IPS-15b (cell line): Measurements from ENCODE around the gene HOXC6.

Source experiments
- H3K27me3 ChIP-seq: one replicate; pipeline ENCODE4 v1.6.1; 2013; ENCODE audit warnings: low read length; ENCODE audit not compliant: control insufficient read depth, insufficient read depth
- H3K36me3 ChIP-seq: one replicate; pipeline ENCODE4 v1.6.1; 2013; ENCODE audit warnings: low read length; ENCODE audit not compliant: control insufficient read depth, insufficient read depth
- H3K4me1 ChIP-seq: one replicate; pipeline ENCODE4 v1.6.1; 2013; ENCODE audit warnings: mild to moderate bottlenecking, low read length; ENCODE audit not compliant: control insufficient read depth, insufficient read depth
- H3K4me3 ChIP-seq: one replicate; pipeline ENCODE4 v1.5.1; 2013; ENCODE audit warnings: low read depth, low read length
- H3K9ac ChIP-seq: one replicate; pipeline ENCODE4 v1.6.1; 2013; ENCODE audit warnings: low read depth, mild to moderate bottlenecking, low read length
- H3K9me3 ChIP-seq: one replicate; pipeline ENCODE4 v1.6.1; 2013; ENCODE audit warnings: mild to moderate bottlenecking, low read length; ENCODE audit not compliant: control insufficient read depth, insufficient read depth

HOXC6 gene

DNA sequence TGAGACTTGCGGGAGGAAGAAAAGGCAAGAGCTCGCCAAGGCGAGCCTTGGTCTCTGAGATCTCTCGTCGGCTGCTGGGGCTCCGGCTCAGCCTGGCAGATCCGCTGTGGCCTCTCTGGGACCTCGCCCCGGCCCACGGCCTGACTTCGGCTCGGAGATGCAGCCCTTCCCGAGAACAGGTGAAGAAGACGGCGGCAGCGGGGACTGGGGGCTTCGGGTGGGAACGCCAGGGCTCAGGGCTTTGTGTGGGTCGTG is 34.3 kb upstream of the HOXC6 start:
- Histone ChIP-seq H3K36me3 (no peaks in the 10 kb centered on the region), H3K9ac (no peak overlapping the region), H3K27me3 (peaks cover 100% of the 10 kb centered on the region), H3K4me1 (no peaks in the 10 kb centered on the region), H3K9me3 (no peaks in the 10 kb centered on the region), H3K4me3 (peak overlapping the region; percentile 5)

DNA sequence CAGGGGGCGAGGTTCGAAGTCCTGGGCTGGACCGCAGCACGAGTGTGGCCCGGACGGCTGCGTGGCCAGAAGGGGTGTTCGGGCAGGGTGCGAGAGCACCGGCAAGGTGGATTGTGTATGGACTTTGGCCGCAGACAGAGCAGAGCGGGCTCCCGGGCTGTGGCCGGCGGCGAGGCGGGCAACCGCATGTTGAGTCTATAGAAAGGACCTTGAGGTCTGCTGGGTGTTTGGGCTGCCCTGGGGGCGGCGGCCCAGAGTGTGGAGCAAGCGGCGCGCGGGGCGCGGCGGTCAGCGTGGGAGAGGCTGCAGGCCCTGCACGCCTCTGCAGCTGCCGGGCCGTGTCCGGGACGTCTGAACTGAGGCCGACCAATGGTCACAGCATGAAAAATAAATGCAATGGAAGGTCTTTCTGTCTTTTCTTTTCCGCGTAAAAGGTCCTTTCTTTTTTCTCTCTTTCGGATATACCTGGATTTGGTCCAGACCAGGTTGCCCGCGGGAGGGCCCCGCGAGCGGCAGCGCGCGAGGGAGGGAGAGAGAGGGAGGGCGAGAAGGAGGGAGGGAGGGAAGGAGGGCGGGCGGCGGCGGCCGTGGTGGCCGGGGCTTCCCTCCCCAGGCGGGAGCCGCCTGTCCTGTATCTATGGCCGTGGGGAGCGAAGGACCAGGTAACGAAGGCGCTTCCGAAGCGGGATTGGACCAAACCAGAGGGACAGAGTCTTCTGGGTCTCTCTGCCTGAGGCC is 33.8 kb upstream of the HOXC6 start:
- Histone ChIP-seq H3K9me3 (no peaks in the 10 kb centered on the region), H3K27me3 (peaks cover 100% of the 10 kb centered on the region), H3K9ac (no peak overlapping the region), H3K4me1 (no peaks in the 10 kb centered on the region), H3K36me3 (no peaks in the 10 kb centered on the region), H3K4me3 (no peak overlapping the region)

DNA sequence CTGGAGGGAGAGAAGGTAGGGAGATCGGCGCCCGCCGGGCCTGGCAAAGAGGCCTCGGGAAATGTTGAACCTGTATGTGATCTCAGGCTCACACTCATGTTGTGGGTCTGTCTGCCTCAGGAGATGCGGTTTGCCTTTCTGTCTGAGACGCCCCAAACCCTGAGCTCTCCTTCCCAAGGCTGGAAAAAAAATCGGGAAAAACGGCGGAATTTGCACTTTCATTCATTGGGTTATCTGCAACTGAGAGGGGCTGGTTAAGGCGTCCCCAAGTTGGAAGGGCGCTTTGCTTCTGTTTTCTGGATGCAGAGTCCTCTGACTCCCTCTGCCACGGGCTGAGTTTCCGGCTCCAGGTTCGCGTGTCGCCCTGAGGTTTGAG is 33.2 kb upstream of the HOXC6 start:
- Histone ChIP-seq H3K4me3 (peak overlapping the region; percentile 32), H3K27me3 (peaks cover 100% of the 10 kb centered on the region), H3K9ac (no peak overlapping the region), H3K36me3 (no peaks in the 10 kb centered on the region), H3K4me1 (no peaks in the 10 kb centered on the region), H3K9me3 (no peaks in the 10 kb centered on the region)

DNA sequence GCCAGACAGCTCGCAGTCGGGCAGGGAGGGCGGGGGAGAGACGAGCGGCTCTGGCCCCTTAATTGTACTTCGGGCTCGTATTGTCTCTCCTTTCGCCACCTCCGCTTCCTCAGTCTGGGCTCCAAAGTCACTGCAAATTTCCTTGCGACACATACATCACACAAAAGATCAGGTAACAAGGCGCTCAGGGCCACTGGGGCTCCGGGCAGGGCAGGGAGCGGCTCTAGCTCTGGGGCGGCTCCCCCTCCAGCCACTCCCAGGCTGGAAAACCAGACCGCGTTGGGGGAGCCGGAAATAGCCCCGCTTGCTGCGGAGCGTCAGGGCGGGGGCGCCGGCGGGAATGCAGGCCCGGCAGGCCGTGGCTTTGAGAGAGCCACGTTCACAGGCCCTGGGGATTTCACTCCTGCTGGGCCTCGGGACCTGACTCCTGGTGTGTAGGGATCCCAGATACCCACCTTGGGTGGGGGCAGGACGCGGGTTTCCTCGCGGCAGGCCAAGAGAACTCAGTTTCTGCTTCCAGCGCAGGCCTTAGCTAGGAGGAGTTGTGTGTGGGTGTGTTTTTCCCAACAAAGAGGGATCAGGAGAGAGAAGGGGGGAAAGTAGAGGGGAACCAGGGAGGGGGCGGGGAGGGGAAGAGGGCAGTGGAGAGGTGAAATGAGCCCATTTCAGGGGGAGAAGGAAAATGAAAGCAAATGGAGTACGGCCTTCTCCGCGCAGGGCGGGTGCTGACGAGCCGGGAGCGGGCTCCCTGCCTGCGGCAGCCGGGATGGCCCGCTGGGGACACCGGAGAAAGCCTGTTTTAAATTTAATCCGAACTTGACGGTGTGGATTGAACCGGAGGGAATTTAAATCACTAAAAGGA is 32.6 kb upstream of the HOXC6 start:
- H3K9ac ChIP-seq = no peak overlapping the region
- no peaks in the 10 kb centered on the region for H3K36me3 ChIP-seq
- no peaks in the 10 kb centered on the region for H3K9me3 ChIP-seq
- H3K4me3 ChIP-seq = peak overlapping the region; percentile 32
- peaks cover 100% of the 10 kb centered on the region for H3K27me3 ChIP-seq
- no peaks in the 10 kb centered on the region for H3K4me1 ChIP-seq

DNA sequence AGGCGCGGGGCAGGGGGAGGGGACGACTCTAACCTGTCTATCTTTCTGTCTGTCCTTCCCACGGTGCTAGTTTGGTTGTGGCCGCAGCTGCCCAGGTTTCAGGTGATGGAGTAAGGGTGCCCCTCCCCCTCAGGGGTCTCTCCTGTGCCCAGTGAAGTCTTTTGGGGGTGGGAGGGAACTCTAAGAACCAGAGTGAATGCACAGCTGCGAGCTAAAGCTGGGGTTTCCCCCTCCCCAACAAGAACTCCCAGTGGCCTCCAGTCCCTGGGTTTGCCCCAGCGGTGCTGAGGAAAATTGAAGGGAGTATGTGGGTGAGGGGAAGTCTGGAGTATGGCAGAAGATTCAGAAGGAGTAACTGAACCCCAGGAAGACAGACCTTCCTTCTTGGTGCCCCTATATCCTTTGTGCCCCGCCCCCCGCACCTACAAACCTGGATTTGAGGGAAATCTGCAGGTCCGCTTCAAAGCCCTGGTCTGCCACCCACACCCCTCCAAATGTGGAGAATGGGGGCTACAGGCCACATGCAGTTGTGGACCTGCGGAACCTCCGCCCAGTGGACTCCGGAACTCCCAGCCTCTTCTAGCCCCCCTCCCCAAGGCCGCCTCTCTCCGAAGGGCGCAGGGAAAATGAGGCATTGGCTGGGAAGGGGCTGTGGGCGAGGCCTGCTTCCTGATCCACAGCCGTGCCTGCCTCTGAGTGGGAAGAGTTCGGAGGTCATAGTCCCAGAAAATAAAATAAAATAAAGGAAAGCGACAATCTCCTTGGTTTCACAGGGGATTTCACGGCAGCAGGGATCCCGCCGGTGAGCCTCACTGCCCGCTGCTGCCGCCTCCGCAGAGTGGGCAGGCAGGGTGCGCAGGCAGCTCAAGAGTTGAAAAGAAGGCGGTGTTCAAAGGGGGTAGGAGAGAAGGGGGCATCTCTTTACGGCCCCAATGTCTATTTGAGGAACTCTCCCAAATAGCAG is 31.7 kb upstream of the HOXC6 start:
- Histone ChIP-seq H3K27me3 (peaks cover 100% of the 10 kb centered on the region), H3K9me3 (no peaks in the 10 kb centered on the region), H3K4me1 (no peaks in the 10 kb centered on the region), H3K9ac (no peak overlapping the region), H3K36me3 (no peaks in the 10 kb centered on the region), H3K4me3 (peak overlapping the region; percentile 32)

DNA sequence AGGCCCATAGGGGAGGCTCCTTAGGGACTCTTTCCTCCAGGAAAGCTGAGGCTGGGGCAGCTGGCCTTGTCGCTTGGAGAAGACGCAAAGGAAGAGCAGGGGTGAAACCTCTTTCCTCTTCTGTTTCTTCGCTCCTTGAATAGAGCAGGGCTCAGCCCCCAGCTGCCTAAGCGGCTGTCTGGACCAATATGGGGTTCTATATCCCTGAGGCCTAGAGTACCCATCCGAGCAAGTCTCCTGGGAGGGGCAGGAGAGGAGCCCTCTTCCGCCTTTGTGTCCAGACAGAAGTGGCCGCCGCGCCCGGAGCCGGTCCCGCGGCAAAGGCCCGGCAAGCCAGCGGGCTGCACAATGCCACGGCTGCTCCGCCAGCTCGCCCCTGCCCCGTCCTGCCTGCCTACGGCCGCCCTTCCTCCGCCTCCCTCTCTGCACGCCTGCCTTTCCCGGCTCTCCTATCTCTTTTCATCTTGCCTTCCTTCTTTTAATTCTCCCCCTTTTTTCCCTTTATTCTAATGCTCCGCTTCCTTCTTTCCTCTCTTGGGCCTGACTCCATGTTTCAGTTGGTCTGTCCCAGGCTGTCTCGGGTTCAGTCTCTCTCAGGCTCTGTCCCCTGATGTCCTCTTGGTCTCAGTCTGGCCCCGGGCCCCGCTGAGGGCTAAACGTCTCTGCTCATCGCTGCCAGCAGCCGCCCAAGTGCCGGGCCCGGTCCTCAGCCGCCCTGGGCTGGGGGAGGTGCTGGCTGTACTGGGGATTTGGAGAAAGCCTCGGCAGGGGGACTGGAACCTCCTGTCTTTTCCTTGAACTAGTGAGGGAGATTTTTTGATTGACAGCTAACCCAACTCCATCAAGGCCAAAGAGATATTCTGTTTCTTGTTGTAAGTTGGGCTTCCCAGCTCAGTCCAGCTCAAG is 30.8 kb upstream of the HOXC6 start:
- Histone ChIP-seq H3K36me3 (no peaks in the 10 kb centered on the region), H3K9ac (no peak overlapping the region), H3K27me3 (peaks cover 100% of the 10 kb centered on the region), H3K9me3 (no peaks in the 10 kb centered on the region), H3K4me1 (no peaks in the 10 kb centered on the region), H3K4me3 (peak overlapping the region; percentile 22)

DNA sequence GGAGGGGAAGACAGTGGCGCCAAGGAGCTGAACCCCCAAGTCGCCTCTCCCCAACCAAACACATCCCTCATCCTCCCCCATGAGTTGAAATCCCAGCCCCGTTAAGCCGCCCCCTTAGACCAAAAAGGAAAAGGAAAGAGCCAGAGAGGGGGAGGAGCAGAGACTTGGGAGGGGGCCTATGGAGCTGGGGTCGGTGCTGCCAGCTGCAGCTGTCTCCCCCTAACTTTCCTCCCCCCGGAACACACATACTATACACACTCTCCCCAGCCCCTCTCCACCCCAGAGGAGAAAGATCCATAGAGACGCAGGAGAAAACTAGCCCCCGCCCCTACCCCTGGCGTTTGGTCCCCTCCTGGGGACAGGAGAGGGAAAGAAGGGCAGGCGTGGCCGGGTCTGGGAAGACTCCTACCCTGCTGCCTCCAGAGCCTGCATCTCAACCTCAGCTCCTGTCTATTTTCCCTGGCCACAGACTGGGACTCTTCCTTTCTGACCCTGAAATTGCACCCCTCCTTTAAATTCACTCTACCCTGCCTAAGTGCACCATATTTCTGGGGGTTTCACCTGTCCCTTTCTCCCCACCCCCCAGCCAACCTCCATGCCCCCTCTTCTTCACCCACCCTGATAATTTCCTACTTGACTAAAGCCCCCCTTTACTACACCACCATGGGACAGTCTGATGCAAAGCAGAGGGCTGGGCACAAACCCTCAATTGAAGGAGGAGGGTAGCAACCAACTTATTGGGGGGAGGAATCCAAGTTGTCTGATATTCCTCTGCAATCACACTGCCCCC is 29.9 kb upstream of the HOXC6 start:
- no peaks in the 10 kb centered on the region for H3K36me3 ChIP-seq
- no peak overlapping the region for H3K9ac ChIP-seq
- peaks cover 100% of the 10 kb centered on the region for H3K27me3 ChIP-seq
- no peaks in the 10 kb centered on the region for H3K4me1 ChIP-seq
- H3K9me3 ChIP-seq = no peaks in the 10 kb centered on the region
- H3K4me3 ChIP-seq = peak overlapping the region; percentile 22

DNA sequence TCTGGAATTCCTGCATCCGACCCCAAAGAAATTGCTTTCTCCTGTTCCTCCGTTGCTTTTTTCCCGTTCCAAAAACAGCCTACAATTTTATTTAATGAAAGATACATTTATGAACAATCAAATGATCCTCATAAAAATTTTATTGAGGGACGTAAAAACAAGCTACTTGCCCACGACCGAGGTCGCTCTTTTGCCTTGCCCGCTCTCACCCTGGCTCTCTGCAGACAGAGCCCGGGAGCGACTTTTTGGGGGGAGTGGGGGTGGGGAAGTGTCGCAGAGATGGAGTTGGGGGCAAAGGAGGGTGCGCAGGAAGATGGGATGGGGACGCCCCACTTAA is 29.4 kb upstream of the HOXC6 start:
- H3K9ac ChIP-seq = no peak overlapping the region
- H3K36me3 ChIP-seq = no peaks in the 10 kb centered on the region
- no peaks in the 10 kb centered on the region for H3K4me1 ChIP-seq
- no peak overlapping the region for H3K4me3 ChIP-seq
- H3K9me3 ChIP-seq = no peaks in the 10 kb centered on the region
- H3K27me3 ChIP-seq = peaks cover 100% of the 10 kb centered on the region

DNA sequence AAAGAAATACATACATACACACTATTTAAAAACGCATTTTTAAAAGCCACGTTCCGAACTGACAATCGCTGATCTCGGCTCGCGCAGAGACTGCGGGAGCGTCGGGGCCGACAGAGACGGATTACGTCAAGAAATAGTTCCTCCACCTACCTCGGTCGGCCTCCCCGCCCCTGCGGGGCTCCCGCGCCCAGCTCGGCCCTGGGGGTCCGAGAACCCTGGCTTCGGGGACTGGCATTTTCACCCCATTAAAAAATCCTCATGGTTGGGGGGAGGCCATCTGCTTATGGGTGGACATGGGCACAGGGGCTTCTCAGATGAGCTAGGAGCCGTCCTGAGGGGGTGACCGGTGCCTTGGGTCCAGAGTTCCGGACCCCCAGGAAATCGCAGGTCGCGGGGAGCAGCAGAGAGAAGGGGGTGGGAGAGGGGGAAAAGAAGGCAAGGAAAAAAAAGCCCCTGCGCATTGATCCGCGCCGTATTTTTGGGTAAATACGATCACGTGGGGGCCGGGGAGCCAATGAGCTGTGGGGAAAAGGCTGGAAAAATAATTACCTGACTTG is 28.6 kb upstream of the HOXC6 start:
- no peaks in the 10 kb centered on the region for H3K36me3 ChIP-seq
- peaks cover 100% of the 10 kb centered on the region for H3K27me3 ChIP-seq
- peak overlapping the region; percentile 32 for H3K4me3 ChIP-seq
- no peaks in the 10 kb centered on the region for H3K4me1 ChIP-seq
- H3K9ac ChIP-seq = no peak overlapping the region
- no peaks in the 10 kb centered on the region for H3K9me3 ChIP-seq
